ENCODE results near the gene GABRR3.
"Not testable (repeated sequence)": the region's sequence is repeated elsewhere in the genome, so short reads cannot be mapped to it uniquely, and the experiment has no call there.

Gene GABRR3

GRCh38 chr3:98021830-98022560, 13.1 kb downstream of the GABRR3 start:
- no peak for DNase-seq

- DNase-seq, result no peak
These were observed 14.7 kb downstream of the GABRR3 start for GRCh38 chr3:98020412-98020811.

DNA sequence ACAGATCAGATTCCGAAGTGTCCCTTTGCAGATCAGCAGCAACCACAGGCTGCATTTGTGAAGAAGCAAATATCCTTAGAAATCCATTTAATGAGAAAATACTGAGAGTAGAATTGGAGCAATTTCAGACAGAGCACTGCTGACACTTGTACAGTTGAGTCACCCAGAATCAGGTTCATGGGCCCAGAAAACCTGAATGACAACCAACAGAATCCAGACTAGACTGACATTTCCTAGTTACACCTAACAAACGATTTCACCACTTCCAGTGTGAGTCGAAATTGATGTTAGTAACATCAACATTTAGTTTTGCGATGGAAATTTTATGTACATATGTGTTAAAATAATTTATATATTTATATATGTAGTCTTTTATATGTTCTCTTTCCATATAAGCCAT, 16.8 kb downstream of the GABRR3 start:
- DNase-seq, result no peak

GRCh38 chr3:98014268-98014585, 20.9 kb downstream of the GABRR3 start:
- DNase-seq, result no peak

DNA sequence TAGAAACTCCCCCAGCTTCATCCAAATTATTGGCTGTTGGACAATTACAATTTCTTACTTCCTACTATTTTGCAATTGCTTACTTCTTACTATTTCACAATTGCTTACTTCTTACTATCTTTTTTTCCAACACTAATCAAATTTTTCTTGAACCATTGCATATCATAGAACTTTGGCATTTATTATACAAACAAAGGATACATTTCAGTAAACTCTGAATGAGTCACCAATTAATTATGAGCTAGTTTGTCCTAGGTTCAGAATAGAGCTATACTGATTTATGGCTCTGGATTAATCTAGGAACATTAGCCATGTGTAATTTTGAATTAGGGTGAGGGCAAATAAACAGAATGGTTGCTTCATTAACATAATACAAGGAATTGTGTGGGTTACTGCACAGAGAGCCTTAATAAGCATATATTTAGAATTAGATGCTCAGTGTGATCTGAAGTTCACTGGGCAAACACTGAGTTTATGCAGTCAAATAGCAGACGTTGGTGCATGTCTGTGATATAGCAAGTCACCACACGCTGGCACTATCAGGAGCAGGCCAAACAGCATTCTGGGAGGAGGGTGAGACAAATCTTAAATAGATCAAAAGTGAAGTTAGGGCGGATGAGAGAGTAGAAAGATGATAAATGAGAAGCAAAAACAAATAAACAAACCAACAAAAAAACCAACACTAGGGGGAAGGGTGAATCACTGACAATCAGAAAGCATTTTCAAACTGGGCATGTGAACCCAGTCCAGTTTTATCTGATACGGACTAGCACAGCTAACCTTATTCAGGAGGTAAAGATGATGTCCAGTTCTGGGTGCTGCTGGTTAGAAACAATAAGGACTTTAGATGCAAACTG, 21.5 kb downstream of the GABRR3 start:
- no peak for DNase-seq

GRCh38 chr3:98012979-98013378, 22.1 kb downstream of the GABRR3 start:
- no peak for DNase-seq

DNA sequence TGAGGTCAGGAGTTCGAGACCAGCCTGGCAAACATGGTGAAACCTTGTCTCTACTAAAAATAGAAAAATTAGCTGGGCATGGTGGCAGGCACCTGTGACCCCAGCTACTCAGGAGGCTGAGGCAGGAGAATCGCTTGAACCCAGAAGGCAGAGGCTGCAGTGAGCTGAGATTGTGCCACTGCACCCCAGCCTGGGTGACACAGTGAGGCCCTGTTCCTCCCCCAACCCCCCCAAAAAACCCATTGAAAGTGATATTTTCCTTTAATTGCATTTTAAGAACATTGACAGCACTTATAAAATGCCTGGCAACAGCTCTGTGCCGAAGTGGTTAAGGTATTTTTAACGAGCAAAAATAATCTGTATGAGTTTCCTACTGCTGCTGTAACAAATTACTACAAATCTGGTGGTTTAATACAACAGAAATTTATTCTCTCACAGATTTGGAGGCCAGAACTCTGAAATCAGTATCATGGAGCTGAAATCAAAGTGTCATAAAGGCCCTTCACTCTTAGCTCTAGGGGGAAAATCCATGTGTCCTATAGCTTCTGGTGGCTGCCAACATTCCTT, 24.1 kb downstream of the GABRR3 start:
- not testable (repeated sequence) for DNase-seq

DNA sequence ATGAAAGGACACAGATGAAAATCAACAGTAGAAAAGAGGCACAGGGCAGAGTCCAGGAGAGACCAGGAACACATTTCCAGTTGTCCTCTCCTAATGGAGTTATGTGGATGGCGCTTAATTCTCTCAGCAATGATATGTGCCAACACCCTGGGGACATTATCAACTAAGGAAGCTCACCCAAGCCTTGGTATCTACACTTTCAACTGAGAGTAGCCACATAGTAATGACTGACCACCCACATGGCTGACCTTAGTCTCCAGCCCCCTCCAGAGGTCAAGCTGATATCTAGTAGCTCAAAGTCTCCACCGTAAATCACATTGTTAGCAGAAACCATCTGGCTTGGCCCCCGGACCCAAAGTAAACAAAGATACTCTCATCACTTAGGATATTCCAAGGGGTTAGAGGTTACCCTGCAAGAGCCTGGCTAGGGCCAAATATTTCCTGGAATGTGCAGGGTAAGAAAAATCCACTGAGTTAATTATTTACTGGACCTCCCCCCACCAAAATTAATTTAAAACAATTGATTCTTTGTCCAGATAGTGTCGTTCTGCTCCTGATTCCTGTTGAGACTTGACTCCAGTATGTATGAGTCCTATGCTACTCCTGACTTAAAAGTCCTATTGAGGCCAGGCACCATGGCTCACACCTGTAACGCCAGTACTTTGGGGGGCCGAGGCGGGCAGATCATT, 24.8 kb downstream of the GABRR3 start:
- DNase-seq, result no peak

GRCh38 chr3:98008855-98009254, 26.3 kb downstream of the GABRR3 start:
- no peak for DNase-seq

DNA sequence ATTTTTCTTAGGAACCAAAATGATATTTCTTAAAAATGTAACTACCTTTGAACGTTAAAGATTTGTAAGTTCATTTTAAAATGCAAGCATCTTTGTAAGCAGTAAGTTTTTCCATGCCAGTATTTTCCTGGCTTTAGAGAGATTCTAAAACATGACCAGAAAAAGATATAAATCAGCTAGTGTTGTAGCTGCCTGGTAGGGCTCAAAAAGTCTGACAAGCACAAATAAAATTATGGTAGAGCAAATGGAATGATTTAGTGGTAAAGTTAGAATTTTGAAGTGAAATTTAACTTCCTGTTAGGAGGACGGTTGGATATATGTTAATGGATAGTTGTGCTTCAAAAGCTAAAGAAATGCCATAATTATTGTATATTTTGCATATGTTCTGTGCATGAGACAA, 29.7 kb downstream of the GABRR3 start:
- DNase-seq, result no peak

DNA sequence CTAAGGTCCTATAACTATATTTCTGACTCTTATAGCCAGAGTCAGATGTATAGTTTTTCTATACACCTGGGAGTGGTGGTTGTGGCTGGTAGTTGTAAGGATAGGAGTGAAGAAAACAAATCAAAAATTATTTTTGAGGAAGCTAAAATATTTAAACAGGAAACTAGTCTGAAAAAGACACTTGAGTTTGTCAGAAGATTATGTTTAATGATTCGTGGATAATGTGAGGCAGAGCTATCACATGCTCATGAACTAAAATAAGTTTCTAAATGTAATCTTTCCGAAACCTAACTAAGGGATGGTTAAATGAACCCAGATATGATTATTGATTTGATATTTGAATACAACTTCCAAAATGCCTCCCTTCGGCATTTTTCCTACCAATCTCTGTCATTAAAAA, 30.4 kb downstream of the GABRR3 start:
- no peak for DNase-seq

DNA sequence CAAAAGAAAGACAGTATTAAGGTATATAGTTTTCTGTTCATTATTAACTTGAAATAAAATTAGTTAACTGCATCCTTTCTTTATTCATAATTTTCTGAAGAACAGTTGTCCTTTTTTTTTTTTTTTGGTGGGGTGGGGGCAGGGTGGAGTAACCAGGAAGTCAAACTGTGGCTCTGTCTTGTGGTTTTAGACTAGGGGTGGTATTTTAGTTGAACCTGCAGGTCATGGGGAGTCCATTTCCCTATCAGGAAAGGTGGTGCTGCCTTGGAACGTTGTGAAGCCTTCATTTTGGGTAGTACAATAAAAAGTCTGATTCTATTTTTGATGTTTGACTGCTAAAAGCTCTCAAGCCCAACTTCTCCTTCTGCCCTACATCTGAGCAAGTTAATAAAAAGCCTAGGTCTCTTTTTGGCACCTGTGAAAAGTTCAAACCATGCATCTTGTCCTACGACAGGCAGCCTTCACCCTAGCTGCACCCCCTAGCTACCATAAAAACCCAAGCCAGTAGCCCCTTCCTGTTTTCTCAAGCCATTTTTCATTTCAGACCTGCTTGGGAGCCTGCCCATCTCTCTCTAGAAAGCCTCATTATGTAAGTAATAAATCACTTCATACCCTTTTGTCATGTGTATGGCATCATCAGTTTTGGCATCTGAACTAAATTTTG, 31.7 kb downstream of the GABRR3 start:
- DNase-seq, result no peak

- no peak for DNase-seq
These were observed 32.4 kb downstream of the GABRR3 start for GRCh38 chr3:98002717-98003116.

- DNase-seq, result no peak
These were observed 35.1 kb downstream of the GABRR3 start for GRCh38 chr3:97999994-98000393.

GRCh38 chr3:97999103-97999502, 36.0 kb downstream of the GABRR3 start:
- DNase-seq, result no peak

GRCh38 chr3:97996988-97997387, 38.1 kb downstream of the GABRR3 start:
- no peak for DNase-seq

- no peak for DNase-seq
These were observed 40.7 kb downstream of the GABRR3 start for GRCh38 chr3:97994328-97994945.

GRCh38 chr3:97993526-97993925, 41.6 kb downstream of the GABRR3 start:
- no peak for DNase-seq

GRCh38 chr3:97992547-97993173, 42.5 kb downstream of the GABRR3 start:
- DNase-seq, result no peak

DNA sequence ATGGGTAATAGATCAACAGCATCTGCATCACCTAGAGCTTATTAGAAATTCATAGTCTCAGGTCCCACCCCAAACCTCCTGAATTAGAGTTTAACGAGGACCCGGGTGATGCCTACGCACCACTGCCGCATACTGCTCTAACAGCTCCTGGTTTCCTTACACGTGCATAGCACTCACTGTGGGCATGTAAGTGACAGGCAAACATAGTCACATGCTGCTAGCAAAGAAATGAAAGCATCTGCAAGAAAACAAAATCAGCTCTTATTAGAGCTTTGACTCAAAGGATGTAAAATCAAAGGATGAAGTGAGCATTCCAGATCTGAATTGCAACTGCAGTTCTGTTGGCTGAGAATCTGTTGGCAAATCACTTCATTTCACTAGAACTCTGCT, 43.8 kb downstream of the GABRR3 start:
- DNase-seq, result no peak

DNA sequence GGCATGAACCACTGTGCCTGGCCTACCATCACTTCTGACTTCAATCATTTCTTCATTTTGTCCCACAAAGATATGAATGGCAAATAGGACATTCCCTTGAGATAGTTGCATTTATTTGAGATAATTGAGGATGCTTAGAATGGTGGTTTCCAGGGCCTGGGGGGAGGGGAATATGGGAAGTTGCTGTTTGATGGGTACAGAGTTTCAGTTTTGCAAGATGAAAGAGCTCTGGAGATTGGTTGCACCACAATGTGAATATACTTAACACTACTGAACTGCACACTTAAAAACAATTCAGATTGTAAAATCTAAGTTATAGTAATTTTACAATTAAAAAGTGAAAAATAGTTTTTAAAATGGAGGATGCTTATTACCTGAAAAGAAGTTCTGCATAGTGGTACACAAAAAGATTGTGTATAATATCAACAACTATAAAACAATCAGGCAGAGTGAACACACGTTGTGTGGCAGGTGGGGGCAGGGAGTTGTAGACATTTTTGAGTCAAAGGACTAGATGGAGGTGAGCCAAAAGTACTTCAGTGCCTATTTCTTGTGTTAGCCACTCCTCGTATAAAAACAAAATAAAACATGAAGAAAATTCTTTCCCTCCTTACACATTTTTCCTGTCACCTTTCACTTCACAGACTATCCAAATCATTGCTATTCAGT, 44.4 kb downstream of the GABRR3 start:
- no peak for DNase-seq

Data from NCI-H187 (cell line).